NCI-H146 treated with DMSO at 0.1 percent for 48 hours (cell line): ENCODE data around the gene INCENP.

Experiments used
- DNase-seq: peaks from one replicate; lab custom pipeline; 2025; ENCODE audit not compliant: unreplicated experiment; lab: John Stamatoyannopoulos, UW

INCENP gene

DNA sequence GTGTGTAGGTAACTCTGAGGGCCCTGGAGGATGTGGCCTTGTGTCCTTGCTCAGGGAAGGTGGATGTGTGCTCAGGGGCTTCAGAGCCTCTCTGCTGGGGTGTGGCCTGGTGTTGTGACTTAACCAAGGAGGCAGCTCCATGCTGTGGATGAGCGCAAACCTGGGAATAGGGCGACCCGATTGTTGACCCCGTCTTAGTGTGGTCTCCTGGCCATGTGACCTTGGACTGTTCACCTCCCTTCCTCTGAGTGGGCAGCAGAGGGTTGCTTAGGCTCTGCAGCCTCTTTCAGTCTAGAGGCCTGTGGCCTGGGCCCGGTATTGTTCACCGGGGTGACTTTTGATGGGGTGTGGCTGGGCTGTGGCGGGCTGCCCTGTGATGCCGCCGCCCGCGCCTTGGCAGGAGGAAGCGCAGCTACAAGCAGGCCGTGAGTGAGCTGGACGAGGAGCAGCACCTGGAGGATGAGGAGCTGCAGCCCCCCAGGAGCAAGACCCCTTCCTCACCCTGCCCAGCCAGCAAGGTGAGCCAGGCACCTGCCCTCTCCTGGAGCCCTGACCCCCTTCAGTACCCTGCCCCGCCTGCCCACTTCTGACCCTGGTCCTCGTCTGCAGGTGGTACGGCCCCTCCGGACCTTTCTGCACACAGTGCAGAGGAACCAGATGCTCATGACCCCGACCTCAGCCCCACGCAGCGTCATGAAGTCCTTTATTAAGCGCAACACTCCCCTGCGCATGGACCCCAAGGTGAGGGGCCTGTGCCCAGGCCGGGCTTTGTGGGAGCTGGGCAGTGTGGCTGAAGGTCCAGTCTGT, 16.7 kb downstream of the INCENP start:
- no peak for DNase-seq

DNA sequence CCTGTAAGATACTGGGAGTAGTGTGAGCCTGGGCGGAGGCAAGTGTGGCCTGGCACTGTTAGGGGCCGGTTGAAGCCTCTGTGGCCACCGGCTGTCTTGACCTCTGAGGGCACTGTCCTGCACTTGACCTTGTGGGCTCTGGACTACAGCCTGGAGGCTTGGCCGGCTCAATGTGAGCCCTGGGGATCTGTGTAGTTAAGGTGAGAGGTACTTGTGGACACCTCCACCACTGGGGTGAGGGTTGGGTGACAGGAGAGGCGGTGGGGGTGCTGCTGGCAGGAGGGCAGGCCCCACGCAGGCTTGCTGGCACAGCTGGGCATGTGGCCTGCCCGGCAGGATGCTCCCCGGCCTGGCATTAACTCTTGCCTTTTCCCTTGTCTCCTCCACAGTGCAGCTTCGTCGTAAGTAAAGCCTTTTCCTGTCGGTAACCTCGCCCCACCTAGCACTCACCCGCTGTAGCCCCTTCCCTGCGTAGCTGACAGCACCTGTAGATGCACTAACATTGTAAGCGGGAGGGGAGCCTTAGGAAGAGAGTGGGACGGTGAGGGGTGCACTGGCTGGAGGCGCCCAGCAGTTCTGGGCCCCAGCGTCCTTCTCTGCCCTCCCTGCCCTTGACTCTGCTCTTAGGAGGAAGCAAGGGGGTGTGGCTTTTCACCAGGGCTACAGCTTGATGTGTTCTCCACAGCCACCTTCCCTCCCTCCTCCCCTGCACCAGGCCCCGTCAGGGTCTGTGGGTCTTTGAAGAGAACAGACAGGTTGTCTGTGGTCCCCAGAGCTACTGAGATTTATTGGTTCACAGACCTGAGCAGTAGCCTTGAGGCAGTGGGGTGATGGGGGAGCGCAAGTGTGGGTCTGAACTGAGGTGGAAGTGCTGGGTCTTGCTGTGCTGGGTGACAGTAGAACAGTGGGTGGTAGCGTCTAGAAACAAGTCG, 17.6 kb downstream of the INCENP start:
- no peak for DNase-seq

DNA sequence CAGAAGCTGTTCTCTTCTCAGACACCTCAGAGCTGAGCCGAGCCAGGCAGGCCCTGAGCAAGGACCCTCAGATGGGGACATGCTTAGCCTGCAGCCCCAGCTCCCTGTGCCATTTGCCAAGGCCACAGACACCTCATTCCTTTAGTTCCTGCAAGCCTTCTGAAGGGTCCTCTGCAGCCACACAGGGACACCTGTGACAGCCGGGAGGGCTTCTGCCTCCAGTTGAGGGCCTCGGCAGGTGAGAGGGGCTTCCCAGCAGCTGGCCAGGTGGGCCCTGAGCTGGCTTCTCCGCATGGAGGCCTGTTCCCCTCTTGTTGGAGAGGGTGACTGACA, 18.2 kb downstream of the INCENP start:
- DNase-seq, result no peak

DNA sequence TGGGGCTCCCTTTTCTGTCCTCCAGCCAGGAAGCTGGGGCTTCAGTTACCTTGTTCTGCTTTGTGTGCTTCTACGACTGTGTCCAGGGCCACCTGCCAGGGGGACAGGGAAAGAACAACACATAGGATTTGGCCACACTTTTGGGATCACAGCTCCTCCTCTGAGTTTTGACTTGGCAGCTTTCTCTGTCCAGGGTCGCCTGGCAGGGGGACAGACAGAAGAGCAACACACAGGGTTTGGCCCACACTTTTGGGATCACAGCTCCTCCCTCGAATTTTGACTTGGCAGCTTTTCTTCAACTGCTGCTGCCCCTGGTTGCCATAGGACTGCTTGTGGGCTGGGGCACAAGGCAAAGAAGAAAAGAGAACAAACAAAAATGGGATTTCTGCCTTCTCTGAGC, 19.1 kb downstream of the INCENP start:
- no peak for DNase-seq

DNA sequence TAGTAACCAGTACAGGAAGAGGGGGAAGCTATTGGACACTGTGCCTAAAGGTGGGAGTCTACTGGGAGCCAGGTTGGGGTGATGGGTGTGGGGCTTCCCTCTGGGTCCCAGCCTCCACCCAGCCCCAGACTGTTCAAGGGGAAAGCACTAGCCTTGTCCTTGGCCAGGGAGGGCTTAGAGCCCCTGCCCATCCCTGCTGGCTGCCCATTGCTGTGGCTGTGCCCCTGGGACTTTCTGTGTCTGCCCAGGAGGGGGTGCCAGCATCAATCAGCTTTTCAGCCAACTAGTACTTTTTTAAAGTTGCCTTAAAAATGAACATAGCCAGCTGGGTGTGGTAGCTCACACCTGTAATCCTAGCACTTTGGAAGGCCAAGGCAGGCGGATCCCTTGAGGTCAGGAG, 19.9 kb downstream of the INCENP start:
- DNase-seq, result no peak

DNA sequence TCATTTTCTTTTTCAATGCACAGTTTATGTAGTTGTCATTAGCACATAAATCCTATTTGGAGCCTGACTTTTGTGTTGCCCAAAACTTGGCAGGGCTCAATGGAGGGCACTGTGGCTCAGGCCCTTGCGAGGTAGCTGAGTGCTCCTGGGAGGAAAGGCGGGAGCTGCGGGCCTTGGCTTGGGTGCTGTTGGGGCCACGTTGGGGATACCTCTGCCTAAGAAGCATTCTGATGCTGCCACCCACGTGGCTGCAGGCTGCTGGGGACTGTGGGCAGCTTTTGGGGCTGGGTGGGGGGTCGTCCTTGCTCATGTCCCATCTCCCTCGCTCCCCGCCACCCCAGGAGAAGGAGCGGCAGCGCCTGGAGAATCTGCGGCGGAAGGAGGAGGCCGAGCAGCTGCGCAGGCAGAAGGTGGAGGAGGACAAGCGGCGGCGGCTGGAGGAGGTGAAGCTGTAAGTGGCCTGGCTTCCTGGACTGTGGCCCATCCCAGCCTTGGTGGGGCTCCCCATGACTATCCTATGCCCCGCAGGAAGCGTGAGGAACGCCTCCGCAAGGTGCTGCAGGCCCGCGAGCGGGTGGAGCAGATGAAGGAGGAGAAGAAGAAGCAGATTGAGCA, 20.9 kb downstream of the INCENP start:
- DNase-seq, result no peak

DNA sequence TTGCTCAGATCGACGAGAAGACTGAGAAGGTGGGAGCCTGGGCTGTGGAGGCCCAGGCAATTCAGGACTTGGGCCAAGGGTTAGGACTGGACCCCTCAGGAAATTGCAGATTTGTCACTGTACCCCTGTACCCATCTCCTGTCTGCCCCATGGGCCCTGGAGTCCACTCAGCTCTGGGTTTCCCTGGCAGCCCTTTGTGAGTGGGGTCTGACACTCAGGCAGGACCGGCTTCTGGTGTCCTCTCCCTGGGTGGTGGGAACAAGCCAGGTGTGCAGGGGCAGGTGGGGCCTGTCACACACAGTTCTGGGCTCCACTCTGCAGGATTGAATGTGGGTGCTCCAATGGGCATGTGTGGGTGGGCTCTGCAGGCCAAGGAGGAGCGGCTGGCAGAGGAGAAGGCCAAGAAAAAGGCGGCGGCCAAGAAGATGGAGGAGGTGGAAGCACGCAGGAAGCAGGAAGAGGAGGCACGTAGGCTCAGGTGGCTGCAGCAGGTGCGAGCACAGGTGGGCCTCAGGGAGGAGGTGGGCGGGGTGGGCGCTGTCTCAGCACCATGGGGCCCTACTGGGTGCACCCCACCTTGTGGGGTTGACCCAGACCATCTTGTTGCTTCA, 21.6 kb downstream of the INCENP start:
- no peak for DNase-seq

DNA sequence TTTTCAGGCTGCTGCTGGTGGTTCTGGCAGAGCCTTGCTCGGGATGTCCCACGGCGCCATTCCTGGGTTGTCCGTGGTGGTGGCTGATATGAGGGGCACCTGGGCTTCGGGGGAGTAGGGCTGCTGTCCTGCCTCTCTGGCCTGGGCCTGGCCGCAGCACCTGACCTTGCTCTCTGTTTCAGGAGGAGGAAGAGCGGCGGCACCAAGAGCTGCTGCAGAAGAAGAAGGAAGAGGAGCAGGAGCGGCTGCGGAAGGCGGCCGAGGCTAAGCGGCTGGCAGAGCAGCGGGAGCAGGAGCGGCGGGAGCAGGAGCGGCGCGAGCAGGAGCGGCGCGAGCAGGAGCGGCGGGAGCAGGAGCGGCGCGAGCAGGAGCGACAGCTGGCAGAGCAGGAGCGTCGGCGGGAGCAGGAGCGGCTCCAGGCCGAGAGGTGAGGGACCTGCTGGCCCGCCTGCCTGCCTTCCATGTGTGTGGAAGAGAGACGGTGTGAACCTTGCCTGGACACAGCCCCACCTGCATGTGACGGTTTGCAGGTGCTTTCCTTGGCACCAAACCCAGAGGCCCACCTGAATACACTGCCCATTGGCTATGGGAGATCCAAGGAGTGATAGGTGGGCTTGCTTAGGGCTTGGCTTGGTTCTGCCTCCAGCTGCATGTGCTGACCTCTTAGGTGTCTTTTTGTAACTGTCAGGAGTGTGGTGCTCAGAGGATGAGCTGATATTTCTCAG, 22.8 kb downstream of the INCENP start:
- no peak for DNase-seq

DNA sequence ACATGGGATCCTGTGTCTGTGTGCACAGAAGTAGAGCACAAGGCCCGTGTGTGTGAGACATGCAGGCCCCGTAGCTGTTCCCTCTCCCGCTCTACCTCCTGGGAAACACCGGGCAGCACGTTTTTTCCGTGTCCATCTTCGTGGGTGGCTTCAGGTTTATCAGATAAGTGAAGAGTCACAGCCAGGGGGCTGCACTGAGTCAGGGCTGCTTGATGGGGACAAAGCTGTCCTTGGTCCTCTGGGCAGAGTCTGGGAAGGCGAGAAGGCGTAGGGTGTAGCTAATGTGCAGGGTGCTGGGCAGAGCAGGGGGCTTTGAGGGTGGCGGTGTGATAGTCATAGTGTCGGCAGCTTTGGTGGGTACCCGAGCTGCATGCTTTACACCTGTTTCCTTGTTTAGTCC, 23.7 kb downstream of the INCENP start:
- DNase-seq, result no peak

DNA sequence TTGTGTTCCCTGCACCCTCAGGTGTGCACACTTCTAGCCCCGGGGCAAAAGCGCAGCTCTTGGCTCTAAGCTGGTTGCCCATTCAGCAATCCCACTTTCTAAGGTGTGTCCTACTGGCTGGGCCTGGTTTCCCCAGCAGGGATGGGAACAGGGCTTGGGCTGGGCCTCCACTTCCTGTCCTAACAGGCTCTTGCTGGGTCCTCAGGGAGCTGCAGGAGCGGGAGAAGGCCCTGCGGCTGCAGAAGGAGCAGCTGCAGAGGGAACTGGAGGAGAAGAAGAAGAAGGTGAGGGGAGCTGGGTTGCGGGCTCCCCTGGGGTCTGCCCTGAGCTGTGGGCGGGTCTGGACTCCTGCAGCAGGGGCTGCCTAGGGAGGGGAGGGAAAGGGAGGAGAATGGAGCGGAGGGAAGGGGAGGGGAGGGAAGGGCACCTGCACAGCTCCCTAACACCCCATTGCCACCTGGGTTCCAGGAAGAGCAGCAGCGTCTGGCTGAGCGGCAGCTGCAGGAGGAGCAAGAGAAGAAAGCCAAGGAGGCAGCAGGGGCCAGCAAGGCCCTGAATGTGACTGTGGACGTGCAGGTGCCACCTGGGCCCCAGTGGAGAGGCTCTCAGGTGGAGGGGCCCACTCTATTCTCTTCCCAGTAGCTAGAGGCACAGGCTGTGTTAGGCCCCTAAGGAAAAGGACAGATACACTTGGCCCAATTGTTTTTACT, 24.6 kb downstream of the INCENP start:
- DNase-seq, result no peak

DNA sequence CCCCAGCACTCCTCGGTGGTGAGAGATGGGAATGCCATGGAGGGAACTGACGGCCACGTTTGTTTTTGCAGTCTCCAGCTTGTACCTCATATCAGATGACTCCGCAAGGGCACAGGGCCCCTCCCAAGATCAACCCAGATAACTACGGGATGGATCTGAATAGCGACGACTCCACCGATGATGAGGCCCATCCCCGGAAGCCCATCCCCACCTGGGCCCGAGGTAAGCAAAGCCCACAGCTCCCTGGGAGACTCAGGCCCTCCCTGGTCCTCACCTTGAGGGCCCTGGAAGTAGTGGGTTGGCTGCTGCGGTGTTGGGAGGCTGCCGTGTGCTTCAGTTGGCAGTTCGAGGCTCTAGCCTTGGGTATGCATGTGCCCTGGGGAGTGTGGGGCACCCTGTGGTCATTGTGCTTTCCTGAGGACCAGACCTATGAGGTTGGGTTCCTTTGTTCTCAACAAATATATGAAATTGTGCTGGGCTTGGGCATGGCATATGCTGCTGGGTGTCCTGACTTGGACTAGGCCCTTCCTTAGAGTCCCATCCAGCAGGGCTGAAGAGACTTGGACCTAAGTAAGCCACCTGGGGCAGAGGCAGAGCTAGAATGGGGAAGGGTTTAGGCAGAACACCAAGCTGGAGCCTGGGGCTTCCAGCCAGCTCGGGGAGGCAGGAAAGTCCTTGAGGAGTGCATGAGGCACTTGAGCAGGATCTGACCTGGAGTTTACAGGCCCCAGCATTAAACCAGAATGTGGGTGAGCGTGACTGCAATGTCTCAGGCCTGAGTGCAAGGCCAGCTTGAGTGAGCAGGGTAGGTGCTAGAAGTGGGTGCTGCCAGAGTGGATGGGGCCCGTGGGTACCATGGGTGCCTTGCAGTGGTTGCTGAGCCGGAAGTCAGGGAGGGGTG, 26.4 kb downstream of the INCENP start:
- DNase-seq, result no peak

DNA sequence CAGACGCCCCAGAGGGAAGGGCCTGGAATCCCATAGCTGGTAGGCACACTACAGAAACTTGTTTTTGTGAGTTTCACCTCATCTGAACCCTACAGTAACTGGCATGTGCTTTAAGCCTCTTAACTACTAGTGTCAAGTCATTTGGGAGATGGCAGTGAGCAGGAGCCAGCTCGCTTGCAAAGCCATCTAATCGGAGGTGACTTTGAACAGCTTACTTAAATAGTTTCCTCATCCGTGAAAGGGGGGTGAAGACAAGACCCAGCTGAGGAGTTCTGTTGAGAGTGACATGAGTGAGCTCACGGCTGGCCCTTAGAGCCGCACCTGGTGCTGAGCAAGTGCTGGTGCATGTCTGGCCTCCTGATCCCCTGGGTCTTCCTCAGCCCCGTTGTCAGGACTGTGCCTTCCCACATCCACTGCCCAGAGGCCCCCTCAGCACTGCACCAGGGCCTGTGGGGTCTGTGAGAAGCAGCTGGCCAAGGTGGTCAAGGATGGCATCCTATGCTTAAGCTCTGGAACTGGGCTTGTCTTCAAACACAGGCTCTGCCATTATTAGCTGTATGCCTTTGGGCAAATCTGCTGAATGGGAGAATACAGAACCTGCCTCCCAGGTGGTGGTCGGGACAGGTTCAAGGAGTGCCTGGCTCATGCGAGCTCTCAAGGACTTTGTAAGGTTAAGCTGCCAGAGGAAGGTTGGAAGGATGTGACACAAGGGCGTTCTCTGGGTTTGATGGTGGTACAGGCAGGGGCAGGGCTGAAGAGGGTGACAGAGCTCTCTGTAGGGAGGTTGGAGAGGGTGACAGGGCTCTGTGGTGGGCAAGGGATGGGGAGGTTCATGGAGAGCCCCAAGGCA, 27.3 kb downstream of the INCENP start:
- DNase-seq, result no peak

DNA sequence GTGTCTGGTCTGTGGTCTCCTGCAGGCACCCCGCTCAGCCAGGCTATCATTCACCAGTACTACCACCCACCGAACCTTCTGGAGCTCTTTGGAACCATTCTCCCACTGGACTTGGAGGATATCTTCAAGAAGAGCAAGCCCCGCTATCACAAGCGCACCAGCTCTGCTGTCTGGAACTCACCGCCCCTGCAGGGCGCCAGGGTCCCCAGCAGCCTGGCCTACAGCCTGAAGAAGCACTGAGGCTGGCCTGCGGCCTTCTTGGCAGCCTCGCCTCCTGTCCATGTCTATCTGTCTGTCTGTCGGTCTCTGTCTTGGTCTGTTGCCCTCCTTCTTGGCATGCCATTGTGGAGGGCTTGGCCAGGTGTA, 27.9 kb downstream of the INCENP start:
- DNase-seq, result no peak

DNA sequence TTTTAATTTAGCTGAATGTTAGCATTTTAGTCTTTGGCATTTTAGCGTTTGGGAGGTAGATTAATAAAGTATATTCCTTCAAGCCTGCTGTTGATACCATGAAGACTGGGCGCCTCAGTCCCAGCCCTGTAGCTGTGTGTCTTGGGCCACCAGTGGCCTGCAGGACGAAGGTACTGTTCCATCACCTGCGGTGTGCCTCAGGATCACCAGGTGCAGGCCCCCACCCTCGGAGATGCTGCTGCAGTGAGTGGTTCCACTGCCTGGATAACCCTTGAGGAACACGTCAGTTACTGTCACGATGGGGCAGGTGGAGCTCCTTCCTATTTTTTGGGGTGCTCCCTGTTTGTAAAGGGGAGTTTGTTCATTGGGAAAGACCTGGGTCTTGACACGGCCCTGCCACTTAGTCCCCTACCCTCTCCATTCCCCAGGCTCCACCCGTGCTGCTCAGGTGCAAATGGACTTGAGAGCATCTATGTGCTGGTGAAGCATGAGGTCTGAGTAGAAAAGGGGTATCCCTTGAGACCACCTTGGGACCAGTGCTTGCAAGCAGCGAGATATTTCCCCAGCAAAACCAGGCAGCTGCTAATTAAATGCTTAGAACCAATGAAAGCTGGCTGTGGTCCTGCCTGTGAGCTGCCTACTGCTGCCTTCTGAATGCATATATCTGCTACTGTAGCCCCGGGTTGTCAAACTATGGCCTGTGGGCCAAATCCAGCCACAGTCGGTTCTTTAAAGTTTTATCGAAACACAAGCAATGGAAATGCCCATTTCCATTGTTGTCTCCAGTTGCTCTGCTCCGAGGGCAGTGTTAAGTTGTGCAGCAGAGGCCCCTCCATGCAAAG, 28.7 kb downstream of the INCENP start:
- no peak for DNase-seq

DNA sequence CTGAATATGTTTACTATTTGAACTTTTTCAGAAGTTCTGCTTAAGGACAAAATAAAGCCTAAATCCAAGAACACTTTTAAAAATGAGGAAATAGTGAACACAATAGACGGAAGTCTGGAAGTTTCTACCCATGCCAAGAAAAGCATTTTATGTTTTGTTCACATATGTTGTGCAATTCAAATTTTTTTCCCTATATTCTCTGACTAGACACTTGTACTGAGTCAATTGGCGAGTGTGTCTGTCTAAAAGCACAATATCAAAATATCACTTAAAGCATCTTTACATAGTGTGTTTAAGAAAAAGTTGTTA, 29.2 kb downstream of the INCENP start:
- no peak for DNase-seq

DNA sequence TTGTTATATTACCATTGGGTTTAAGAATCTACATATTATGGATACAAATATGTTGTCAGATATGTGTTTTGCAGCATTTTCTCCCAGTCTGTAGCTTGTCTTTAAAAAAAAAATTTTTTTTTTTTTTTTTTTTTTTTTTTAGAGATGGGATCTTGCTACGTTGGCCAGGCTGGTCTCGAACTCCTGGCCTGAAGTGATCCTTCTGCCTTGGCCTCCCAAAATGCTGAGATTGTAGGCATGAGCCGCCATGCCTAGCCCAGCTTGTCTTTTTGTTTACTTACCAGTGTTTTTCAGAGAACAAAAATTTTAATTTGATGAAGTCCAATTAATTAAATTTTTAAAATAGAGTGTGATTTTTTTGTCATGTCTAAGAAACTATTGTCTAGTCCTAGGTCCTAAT, 29.8 kb downstream of the INCENP start:
- DNase-seq, result no peak

DNA sequence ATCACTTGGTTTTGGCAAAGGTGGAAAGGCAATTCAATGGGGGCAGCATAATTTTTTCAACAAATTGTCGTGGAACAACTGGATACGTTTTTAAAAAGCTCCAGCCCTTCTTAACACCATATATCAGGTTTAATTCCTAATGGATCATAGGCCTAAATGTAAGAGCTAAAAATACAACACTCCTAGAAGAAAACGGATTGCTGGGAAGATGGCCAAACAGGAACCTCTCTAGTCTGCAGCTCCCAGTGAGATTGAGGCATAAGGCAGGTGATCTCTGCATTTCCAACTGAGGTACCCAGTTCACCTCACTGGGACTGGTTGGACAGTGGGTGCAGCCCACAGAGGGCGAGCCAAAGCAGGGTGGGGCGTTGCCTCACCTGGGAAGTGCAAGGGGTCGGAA, 33.8 kb downstream of the INCENP start:
- no peak for DNase-seq

DNA sequence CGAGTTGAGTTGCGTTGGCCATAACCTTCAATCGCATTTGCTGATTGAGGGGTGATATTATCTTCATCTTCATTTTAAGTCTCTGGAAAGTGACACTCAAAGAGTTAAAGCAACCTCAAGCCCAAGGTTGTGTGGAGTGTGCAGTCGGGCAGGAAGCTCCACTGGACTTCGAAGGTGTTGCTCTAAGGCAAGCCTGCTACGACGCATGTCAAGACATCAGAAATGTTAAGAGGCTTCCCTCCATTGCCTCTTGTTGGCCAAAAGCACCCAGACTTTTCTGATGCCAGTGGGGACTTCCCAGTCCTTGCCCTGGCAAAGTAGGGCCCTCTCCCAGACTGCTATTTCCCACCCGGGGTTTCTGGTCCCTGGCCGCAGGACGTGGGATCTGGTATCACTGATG, 42.6 kb downstream of the INCENP start:
- no peak for DNase-seq
